NCI-H146 treated with DMSO at 0.1 percent for 48 hours (cell line): ENCODE measurements around the gene ASCL2.

ENCODE experiments used
- DNase-seq: peaks from one replicate; lab custom pipeline; 2025; ENCODE audit not compliant: unreplicated experiment; lab: John Stamatoyannopoulos, UW

ASCL2 gene

DNA sequence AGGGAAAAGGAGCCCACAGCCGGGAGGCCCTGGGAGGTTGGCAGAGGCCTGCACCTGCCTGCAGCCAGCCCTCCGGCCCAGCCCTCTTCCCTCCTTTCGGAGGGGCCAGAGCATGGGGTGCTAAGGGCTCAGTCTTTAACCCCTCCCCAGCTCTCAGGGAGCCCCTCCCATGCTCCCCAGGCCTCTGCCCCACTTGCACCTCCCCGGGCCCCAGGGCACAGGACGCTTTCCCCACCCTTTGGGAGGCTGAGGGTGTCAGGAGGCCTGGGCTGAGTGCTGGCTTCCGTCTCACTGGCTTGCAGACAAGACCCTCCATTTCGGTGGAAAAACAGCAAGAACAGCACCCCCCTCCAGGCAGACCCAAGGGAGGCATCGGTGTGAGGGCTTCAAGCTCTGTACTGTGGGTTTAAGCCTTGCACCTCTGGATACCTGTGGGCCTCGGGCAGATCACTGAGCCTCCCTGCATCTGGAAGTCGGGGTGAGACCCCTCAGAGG lies 7.3 kb downstream of the ASCL2 start:
- DNase-seq: no peak

DNA sequence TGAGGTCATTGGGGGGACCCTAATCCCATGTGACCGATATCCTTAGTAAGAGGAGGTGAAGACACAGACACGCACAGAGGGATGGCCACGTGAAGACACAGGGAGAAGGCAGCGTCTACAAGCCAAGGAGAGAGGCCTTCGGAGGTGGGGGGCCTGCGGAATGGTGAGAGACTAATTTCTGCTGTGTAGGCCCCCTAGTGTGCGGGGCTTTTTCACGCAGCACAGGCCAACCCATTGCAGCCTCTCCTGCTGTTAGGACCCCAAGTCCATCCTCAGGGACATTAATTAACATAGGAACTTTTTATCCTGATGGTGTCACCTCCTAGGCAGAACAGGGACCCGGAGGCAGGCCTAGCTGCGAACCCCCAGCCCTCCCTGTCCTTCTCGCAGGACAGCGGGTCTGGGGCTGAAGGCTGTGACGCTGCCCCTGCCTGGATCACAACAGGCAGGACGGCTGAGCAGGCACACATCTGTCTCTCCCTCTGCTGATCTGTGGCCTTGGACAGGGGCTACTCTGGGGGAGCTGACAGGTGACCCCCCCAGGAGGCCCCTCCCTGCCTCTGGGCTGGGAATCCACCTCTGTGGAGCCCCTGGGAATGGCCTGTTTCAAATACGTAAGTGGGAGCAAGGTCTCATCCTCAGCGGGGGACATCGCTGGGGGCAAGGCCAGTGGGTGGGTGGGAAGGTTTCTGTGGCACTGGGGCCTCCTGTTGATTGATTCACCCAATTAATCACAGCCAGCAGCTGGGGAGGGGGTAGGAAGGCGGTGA lies 7.9 kb downstream of the ASCL2 start:
- no peak for DNase-seq

DNA sequence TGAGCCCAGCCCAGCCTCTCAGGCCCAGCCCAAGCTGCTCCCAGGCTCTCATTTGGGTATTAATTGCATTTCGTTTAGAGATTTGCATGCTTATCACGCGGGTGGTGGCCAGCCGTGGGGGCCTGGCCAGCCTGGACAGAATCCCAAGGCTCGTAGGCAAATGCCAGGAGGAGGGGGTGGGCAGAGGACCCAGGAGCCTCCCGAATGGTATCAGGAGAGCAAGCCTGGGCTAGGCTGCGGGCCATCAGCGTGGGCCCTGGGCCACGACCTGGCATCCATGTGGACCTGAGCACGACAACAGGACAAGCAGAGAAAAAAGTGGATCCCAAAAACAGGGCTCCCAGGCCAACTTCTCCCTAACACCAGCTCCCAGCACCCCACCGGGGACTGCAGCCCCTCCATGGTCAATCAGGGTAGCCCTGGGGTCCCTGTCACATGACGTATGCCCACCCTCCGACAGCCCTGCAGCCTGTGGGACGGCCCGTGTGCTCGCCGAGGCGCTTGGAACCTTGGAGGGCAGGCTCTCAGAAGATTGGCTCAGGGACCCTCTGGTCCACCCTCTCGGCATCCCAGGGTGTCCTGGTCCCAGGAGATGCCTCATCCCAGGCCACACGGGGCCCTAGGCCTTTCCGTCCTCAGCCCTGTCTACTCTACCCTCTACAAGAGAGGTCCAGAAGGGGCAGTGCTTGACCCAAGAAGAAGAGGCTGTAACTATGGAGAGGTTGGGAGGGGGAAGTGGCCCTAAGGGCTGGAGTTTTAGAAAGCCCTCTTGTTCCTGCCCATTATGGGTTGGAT lies 8.8 kb downstream of the ASCL2 start:
- DNase-seq: no peak

DNA sequence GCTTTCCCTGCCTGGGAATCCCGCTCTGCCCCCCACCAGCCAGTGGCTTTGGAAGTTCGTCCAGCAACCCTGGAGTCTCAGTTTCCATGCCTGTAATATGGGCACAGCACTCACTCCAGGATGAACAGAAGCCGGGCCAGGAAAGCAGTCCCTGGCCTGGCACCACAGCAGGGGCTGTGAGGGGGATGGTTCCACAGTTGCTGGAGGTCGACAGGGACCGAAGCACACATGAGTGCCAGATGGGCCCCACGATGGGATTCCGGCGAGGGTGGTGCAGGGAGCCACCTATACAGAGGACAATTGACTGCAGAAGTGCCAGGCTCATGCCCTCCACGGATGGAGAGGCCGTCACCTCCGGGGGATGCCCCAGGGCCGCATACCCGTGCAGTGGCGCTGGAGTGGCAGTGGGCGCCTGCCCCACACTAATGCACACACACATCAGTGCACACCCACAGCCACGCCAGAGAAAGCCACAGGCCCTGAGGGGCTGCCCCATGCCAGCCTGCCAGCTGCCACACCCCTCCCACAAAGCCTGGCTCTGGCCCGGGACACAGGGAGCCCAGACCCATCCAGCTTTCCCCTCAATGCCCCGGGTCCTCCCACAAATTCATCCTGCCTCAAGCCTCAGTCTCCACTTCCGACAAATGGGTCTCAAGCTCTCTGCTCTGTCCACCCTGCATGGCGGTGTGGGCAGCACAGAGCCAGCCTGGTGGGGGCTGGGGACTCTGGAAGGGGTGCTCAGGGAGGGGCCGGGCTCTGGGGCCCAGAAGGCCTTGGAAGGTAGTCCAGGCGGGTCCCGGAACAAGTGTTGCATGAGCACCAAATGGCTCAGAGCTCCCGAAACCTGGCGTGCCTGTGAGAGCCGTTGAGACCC lies 9.7 kb downstream of the ASCL2 start:
- no peak for DNase-seq

DNA sequence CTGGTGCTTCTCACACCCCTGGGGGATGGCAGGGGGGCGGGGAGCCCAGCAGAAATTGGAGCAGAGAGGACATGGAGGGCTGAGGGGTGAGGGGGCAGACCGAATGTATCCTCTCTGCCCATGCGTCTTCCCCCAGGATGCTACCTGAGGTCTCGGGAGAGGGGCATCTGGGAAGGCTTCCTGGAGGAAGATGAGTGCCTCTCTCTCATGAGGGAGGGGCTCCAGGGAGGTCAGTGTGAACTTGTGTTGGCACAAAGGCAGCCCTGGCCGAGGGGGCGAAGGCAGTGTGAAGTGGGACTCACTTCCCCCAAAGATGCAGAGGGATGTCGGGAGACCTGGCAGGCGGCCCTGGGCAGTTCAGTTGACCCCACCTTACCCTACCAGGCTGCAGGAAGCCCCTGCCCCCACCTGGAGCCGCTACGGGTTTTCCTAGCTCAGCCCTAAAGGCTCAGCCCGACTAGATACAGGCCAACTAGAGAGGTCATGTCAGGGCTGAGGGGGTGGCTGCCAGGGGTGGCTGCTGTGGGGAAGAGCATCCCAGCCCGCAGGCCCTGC lies 10.4 kb downstream of the ASCL2 start:
- no peak for DNase-seq

DNA sequence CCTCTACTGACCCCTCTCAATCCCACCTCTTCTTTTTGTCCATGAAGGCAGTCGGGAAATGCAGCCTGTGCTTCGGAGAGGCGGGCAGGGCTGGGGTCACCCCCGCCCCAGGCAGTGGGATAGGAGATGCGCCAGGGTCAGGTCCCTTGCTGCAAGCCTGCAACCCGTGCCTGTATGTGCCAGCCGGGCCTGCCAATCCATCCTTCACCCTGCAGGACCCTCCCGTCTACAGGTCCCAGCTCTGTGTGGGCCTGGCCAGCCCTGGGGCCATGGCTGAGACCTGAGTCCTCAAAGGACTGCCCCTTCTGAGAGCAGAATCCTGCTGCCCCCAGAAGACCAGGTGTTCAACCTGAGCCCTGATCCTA lies 10.9 kb downstream of the ASCL2 start:
- no peak for DNase-seq

DNA sequence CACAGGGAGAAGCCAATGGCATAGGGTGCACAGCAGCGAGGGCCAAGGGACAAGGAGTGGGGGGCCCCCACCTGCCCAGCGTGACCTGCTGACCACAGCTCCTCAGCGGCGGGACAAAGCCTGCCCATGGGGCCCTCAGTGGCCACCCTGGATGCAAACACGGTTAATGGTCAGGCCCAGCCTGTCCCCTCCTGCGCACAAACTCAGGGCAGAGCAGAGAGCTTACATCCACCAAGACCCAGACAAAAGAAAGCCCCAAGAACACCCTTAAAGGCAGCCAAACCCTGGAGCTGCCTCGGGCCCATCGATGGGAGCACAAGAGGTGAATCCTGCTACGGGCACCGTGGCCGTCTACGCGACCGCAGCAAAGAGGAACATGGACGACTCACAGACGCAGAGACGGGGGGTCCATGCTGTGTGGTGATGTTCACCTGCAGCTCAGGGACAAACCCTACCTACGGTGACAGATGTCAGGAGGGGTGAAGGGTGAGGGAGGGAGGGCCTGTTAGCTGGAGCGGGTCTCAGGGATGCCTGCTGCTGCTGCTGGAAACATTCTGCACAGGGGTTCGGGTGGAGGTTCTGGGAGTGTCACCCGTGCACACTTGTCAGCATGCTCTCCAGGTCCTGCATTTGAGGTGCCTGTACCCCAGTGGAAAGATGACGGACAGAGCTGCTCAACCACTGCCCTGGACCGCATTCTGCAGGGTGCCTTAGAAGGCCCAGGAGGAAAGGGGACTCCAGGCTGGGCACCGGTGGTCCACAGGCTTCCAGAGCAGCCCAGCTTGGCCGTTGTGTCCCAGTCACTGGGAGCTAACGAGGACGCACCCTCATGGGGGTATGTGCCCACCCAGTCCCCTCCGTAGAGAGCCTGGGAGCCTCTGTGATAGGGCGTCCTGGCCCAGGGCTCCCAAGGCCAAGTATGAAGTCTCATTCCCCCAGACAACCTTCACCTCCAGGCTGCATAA lies 11.6 kb downstream of the ASCL2 start:
- no peak for DNase-seq

DNA sequence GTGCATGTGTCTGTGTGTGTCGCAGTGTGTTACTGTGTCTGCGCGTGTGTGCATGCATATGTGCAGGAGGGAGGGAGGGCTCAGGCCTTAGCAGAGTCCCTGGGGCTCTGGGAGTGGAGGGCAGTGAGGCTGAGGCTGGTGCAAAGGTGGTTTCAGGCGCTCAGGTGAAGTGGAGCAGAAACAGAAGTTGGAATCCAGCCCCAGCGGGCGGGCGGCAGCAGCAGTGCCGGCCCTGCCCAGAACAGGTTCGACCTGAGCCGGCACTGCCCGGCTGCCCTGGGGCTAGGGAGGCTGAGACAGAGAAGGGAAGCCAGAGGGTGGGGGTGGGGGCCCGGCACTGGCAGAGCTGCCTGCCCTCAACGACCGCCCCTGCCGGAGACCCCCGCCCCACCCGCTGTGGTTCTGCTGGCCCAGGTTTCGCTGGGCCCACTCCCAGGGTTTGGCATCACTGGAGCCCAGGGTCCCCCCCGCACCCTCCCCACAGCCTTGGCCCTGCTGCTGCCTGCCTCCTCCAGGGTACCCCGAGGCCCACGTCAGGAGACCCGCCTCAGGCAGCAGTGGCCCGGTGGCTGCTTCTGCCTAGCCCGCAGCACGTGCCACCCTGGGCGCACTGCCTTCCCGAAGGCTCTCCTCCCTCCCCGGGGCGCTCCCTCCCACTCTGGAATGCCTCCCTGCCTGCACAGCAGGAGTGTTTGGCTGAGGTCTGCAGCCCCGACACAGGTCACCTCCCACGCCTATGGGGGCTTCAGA lies 13.3 kb downstream of the ASCL2 start:
- DNase-seq: no peak

DNA sequence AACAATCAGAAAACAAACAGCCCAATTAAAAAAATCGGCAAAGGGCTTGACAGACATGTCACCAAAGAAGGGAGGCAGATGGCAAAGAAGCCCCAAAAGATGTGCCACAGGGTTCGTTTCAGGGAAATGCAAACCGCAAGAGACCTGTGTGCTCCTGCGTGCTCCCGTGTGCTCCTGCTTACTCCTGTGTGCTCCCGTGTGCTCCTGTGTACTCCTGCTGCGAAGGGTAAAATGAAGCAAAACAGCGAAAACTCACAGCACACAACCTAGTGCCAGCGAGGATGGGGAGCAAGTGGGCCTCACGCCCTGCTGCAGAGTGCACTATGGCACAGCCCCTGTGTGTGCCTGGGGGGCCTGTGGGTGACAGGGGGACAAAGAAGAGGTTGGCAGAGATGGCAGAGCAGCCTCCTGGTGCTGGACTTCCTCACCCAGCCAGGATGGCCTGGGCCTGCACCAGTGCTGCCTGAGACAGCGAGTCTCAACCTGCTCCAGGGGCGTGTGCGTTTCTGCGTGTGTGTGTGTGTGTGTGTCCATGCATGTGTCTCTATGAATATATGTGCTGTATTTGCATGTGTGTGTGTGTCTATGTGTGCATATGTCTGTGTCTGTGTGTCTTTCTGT lies 14.0 kb downstream of the ASCL2 start:
- DNase-seq: no peak

DNA sequence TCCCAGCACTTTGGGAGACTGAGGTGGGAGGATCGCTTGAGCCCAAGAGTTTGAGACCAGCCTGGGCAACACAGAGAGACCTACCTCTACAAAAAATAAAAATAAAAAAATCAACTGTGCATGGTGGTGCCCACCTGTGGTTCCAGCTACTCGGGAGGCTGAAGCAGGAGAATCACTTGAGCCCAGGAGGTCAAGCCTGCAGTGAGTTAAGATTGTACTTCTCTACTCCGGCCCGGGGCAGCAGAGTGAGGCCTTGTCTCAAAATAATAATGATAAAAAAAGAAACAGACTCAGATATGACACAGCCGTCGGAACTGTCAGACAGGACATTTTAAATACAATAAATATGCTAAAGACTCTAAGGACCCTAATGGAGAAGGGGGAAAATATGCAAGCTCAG lies 18.4 kb downstream of the ASCL2 start:
- DNase-seq: no peak

DNA sequence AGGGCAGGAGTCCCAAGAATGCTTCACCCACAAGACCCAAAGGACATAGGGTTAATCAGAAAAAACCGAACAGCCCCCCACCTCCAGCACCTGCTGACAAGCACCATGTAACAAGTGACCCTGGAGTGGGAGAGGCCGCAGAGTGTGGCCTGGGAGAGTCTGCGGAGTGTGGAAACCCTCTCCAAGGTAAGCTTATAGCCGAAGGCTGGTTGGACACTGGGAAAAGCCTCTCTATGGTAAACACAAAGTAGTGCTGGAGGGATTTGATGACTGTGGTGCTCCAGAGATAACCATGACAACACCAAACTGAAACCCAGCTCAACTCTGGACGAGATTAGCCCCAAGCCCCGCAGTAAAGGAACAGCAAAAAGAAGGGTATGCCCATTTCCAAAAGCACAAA lies 19.2 kb downstream of the ASCL2 start:
- no peak for DNase-seq

DNA sequence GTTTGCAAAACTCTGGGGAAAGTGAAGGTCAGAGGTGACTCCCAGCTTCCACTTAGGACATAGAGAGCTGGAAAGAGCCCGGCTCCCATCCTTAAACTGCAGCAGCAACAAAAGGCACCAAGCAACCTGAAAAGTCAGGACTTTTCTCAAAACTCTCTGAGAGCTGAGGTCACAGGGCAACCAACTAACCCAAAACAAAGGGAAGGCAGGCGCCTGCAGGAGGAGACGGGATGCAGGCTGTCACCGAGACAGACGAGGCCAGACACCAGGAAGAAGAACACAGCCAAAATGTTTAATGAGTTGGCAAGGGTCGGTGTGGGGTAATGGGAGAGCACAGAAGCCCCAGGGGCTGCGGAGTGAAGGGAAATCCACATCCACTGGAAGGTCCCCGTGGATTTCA lies 19.9 kb downstream of the ASCL2 start:
- no peak for DNase-seq

DNA sequence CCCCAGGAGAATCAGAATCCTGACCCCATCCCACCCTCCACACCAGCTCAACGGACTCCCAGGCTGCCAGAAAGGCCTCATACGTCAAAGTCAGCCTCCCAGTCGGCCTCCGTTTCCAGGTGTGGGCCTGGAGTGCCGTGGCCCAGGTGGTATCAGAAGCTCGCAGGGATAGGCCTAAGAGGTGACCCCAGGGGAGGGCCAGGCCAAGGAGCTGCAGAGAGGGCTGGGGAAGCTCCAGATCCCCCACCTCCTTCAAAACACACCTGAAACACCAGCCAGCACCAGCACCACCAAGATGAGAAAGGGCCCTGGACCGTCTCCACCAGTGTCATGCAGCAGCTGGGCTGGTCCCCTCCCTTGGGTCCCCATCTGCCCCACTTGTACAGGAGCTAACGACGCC lies 20.3 kb downstream of the ASCL2 start:
- DNase-seq: no peak

DNA sequence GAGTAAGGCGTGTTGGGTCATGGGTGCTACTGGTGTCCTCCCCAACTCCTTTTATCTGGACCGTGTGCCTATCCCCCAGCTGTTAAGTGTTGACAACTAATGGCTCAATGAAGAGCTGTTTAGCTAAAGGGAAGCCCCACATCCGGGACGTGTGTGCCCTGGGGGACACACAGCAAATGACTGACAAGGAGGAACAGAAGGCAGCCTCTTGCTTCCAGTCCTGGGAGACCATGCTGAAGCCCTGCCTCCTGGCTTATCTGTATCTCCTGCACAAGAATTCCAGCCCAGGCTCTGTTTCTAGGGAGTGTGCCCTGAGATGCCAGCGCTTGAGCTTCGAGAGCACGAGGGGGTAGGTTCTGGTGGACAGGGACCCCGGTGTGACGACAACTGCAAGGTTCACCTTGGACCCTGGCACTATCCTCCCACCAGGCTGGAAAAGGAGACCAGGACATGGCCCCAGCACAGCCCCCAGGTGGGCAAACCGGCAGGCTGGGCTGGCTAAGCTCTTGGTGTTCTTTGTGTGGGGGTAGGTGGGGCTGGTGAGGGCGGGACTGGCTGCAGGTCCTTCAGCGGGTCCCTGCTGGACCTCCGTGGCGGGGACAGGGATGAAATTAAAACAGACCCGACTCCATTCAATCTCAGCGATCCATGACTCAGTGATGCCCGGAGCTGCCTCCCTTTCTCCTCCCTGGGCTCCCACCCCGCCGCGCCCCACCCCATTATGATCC lies 21.0 kb downstream of the ASCL2 start:
- DNase-seq: no peak

DNA sequence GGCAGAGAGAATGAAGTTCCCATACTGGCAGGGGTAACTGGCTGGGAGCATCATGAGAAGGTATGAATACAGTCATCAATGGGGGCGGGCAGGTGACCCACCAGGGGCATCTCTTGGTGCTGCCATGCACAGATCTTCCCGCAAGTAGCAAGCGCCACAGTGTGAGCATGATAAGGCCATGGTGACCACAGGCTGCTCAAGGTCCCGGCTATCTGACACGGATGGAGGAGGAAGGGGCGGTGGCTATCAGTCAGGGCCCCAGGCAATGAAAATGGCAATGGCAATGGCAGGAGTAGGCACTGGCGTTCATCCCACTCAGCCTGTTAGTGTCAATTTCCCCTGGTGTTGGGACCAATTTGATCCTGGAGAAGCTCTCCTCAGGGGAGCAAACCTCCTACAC lies 21.6 kb downstream of the ASCL2 start:
- no peak for DNase-seq

DNA sequence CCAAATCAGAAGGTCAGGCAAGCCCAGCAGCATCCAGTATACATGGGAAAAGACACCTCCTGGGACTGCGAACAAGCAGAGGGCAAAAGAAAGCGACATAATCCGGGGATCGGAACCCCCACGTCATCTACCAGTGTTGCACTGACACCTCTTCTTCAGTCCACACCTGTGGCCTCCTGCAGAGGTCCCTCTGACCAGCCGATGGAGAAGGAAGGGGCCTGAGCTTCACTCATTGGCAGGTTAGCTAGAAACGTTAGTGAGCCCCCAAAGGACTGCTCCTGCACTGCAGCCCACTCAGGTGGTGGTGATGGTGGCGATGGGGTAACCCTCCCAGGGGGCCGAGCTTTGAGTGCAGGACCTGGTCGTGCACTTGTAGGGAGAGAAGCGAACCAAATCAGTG lies 22.1 kb downstream of the ASCL2 start:
- DNase-seq: no peak

DNA sequence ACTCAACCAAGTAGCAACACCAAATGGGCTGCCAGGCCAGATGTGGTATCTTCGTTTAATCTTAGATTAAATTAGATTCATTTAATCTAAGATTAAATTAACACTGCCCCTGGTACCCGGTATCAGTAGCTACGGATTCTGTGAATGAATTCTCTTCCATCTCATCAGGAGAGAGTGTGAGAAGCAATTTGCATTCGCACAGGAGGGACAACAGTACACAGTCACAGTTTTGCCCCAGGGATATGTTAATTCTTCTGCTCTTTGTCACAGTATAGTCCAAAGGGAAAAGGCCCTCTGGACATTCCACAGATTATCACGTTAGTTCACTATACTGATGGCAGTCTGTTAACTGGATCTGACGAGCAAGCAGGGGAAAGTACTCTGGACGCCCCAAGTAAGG lies 22.9 kb downstream of the ASCL2 start:
- DNase-seq: no peak

DNA sequence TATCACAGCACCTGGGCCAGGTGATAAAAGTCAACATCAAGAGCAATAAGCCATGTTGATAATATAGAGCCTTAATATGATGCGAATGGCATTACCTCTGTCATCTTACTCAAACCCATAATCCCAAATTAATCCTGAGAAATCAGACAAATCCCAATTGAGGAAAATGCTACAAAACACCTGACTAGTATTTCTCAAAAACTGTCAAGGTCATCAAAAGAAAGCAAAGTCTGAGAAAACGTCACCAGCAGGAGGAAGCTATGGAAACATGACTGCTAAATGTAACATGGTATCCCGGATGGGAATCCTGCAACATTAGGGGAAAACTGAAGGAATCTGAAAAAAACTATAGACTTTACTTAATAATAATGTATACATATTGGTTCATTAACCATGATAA lies 29.6 kb downstream of the ASCL2 start:
- no peak for DNase-seq
